ENCODE measurements around the gene STN1. TPM values are rescaled to one million over a fixed set of nuclear protein-coding genes. Genes with fewer than 3 reads are reported as not detected.

Gene STN1
- total and polyA plus RNA-seq, 5 donors from 2014 or later, result 44.1 to 122 (median 106) TPM

- Histone ChIP-seq H3K36me3 (ENCODE audit: control insufficient read depth, insufficient read depth, low read length) (no peaks in the 10 kb centered on the region), H3K4me1 (ENCODE audit: control insufficient read depth, insufficient read depth, low read length, poor library complexity, severe bottlenecking) (peaks cover 11% of the 10 kb centered on the region), H3K27ac (ENCODE audit: insufficient read depth, low read length, poor library complexity, severe bottlenecking) (no peak overlapping the region), H3K27me3 (ENCODE audit: control insufficient read depth, insufficient read depth, low read length) (no peaks in the 10 kb centered on the region), H3K9me3 (ENCODE audit: control insufficient read depth in 2 of 2, low read length in 2 of 2) (no peaks in the 10 kb centered on the region), H3K4me3 (ENCODE audit: low read depth, low read length) (no peak overlapping the region)
- Mint-ChIP-seq H3K27ac (peak overlapping the region in 2 of 3 donors; percentile 29 to 37), H3K27me3 (peaks cover 29% of the 10 kb centered on the region), H3K4me3 (peak overlapping the region in 1 of 4 donors; percentile 29), H3K9me3 (peaks cover 0 to 3% (median 0%) of the 10 kb centered on the region in 7 donors), H3K36me3 (peaks cover 6% of the 10 kb centered on the region), H3K4me1 (peaks cover 0 to 23% (median 11%) of the 10 kb centered on the region in 4 donors)
- ATAC-seq (ENCODE audit: low read depth in 2 of 2) (peak; percentile 51 to 54), DNase-seq (peak; percentile 37 to 72 (median 60))
Measured at GRCh38 chr10:103859161-103860086, 58.6 kb downstream of the STN1 start.

GRCh38 chr10:103858360-103858759 is 59.6 kb downstream of the STN1 start:
- no peak for ATAC-seq (ENCODE audit: low read depth in 2 of 2)
- no peaks in the 10 kb centered on the region for H3K36me3 ChIP-seq (ENCODE audit: control insufficient read depth, insufficient read depth, low read length)

DNA sequence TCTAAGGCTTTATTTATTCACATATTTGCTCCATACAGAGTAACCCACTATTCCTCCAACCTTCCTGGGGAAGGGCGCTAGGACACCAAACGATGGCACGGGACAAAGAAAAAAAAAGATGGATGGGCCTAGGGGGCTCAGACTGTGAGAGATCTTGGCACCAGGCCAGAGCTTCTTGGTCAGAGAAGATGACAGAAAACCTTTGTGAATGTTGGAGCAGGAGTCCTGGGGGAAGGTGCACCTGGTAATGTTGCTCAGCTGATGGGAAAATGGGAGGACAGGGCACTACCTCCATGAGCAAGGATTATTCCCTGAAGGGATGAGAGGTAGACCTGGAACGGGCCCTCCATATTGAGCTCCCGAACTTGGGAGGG is 61.2 kb downstream of the STN1 start:
- Mint-ChIP-seq H3K4me1 (peaks cover 0 to 38% (median 21%) of the 10 kb centered on the region in 4 donors), H3K27ac (no peak overlapping the region), H3K27me3 (peaks cover 42% of the 10 kb centered on the region), H3K4me3 (peak overlapping the region in 3 of 4 donors; percentile 70 to 86 (median 77)), H3K9me3 (peaks cover 0 to 3% (median 0%) of the 10 kb centered on the region in 7 donors), H3K36me3 (peaks cover 3% of the 10 kb centered on the region)
- DNase-seq (no peak), ATAC-seq (ENCODE audit: low read depth in 2 of 2) (no peak)
- peaks cover 4% of the 10 kb centered on the region for H3K27me3 ChIP-seq (ENCODE audit: control insufficient read depth, insufficient read depth, low read length)
- H3K4me3 ChIP-seq (ENCODE audit: low read depth, low read length), result no peak overlapping the region
- H3K36me3 ChIP-seq (ENCODE audit: control insufficient read depth, insufficient read depth, low read length), result no peaks in the 10 kb centered on the region
- peaks cover 18% of the 10 kb centered on the region for H3K4me1 ChIP-seq (ENCODE audit: control insufficient read depth, insufficient read depth, low read length, poor library complexity, severe bottlenecking)
- H3K27ac ChIP-seq (ENCODE audit: insufficient read depth, low read length, poor library complexity, severe bottlenecking), result no peak overlapping the region
- no peaks in the 10 kb centered on the region for H3K9me3 ChIP-seq (ENCODE audit: control insufficient read depth in 2 of 2, low read length in 2 of 2)

More at GRCh38 chr10:103858360-103858759, 59.6 kb downstream of the STN1 start:
- Histone ChIP-seq H3K27me3 (ENCODE audit: control insufficient read depth, insufficient read depth, low read length) (peaks cover 4% of the 10 kb centered on the region), H3K9me3 (ENCODE audit: control insufficient read depth in 2 of 2, low read length in 2 of 2) (no peaks in the 10 kb centered on the region), H3K4me3 (ENCODE audit: low read depth, low read length) (no peak overlapping the region), H3K4me1 (ENCODE audit: control insufficient read depth, insufficient read depth, low read length, poor library complexity, severe bottlenecking) (peaks cover 18% of the 10 kb centered on the region), H3K27ac (ENCODE audit: insufficient read depth, low read length, poor library complexity, severe bottlenecking) (no peak overlapping the region)
- DNase-seq, result no peak
- no peak overlapping the region for H3K27ac Mint-ChIP-seq
- no peaks in the 10 kb centered on the region for H3K36me3 Mint-ChIP-seq
- H3K9me3 Mint-ChIP-seq, result peaks cover 0 to 3% (median 0%) of the 10 kb centered on the region in 7 donors
- H3K27me3 Mint-ChIP-seq, result peaks cover 35% of the 10 kb centered on the region
- H3K4me1 Mint-ChIP-seq, result peaks cover 0 to 34% (median 19%) of the 10 kb centered on the region in 4 donors
- no peak overlapping the region for H3K4me3 Mint-ChIP-seq

- H3K36me3 ChIP-seq (ENCODE audit: control insufficient read depth, insufficient read depth, low read length), result no peaks in the 10 kb centered on the region
- Mint-ChIP-seq H3K4me1 (peaks cover 0 to 38% (median 21%) of the 10 kb centered on the region in 4 donors), H3K4me3 (peak overlapping the region; percentile 61 to 77 (median 73)), H3K36me3 (peaks cover 3% of the 10 kb centered on the region), H3K27ac (peak overlapping the region in 1 of 3 donors; percentile 89), H3K9me3 (peaks cover 0 to 3% (median 0%) of the 10 kb centered on the region in 7 donors), H3K27me3 (peaks cover 42% of the 10 kb centered on the region)
- H3K4me1 ChIP-seq (ENCODE audit: control insufficient read depth, insufficient read depth, low read length, poor library complexity, severe bottlenecking), result peaks cover 18% of the 10 kb centered on the region
- H3K27ac ChIP-seq (ENCODE audit: insufficient read depth, low read length, poor library complexity, severe bottlenecking), result no peak overlapping the region
- ATAC-seq (ENCODE audit: low read depth in 2 of 2) (no peak), DNase-seq (no peak)
- peaks cover 4% of the 10 kb centered on the region for H3K27me3 ChIP-seq (ENCODE audit: control insufficient read depth, insufficient read depth, low read length)
- H3K4me3 ChIP-seq (ENCODE audit: low read depth, low read length), result no peak overlapping the region
- H3K9me3 ChIP-seq (ENCODE audit: control insufficient read depth in 2 of 2, low read length in 2 of 2), result no peaks in the 10 kb centered on the region
Measured at GRCh38 chr10:103855852-103856796, 61.9 kb downstream of the STN1 start.

- peaks cover 0 to 38% (median 21%) of the 10 kb centered on the region in 4 donors for H3K4me1 Mint-ChIP-seq
- H3K9me3 ChIP-seq (ENCODE audit: control insufficient read depth in 2 of 2, low read length in 2 of 2), result no peaks in the 10 kb centered on the region
- peaks cover 18% of the 10 kb centered on the region for H3K4me1 ChIP-seq (ENCODE audit: control insufficient read depth, insufficient read depth, low read length, poor library complexity, severe bottlenecking)
- peaks cover 0 to 3% (median 0%) of the 10 kb centered on the region in 7 donors for H3K9me3 Mint-ChIP-seq
- H3K27ac ChIP-seq (ENCODE audit: insufficient read depth, low read length, poor library complexity, severe bottlenecking), result no peak within 1 kb of the TSS
- peak within 1 kb of the TSS; percentile 65 for H3K4me3 ChIP-seq (ENCODE audit: low read depth, low read length)
- peak; percentile 11 to 35 (median 17) for DNase-seq
- no peaks in the 10 kb centered on the region for H3K36me3 ChIP-seq (ENCODE audit: control insufficient read depth, insufficient read depth, low read length)
- peaks cover 3% of the 10 kb centered on the region for H3K36me3 Mint-ChIP-seq
- H3K4me3 Mint-ChIP-seq, result peak within 1 kb of the TSS; percentile 88 to 94 (median 90)
- peak; percentile 17 to 27 for ATAC-seq (ENCODE audit: low read depth in 2 of 2)
- H3K27me3 Mint-ChIP-seq, result peaks cover 42% of the 10 kb centered on the region
- peaks cover 4% of the 10 kb centered on the region for H3K27me3 ChIP-seq (ENCODE audit: control insufficient read depth, insufficient read depth, low read length)
- peak within 1 kb of the TSS; percentile 86 to 93 (median 89) for H3K27ac Mint-ChIP-seq
Measured at GRCh38 chr10:103855424-103855823, 62.6 kb downstream of the STN1 start, which contains the start of gene SH3PXD2A. Gene SH3PXD2A, minus strand, starts transcription at chr10:103855576. Its CDS starts 310 bp downstream, at chr10:103855266.

- peak overlapping the region; percentile 79 to 93 (median 86) for H3K27ac Mint-ChIP-seq
- H3K27me3 Mint-ChIP-seq, result peaks cover 42% of the 10 kb centered on the region
- H3K36me3 ChIP-seq (ENCODE audit: control insufficient read depth, insufficient read depth, low read length), result no peaks in the 10 kb centered on the region
- H3K27ac ChIP-seq (ENCODE audit: insufficient read depth, low read length, poor library complexity, severe bottlenecking), result no peak overlapping the region
- DNase-seq (peak in 2 of 3 donors; percentile 10 to 24), ATAC-seq (ENCODE audit: low read depth in 2 of 2) (peak; percentile 13 to 26)
- H3K4me1 Mint-ChIP-seq, result peaks cover 0 to 38% (median 21%) of the 10 kb centered on the region in 4 donors
- peaks cover 0 to 3% (median 0%) of the 10 kb centered on the region in 7 donors for H3K9me3 Mint-ChIP-seq
- H3K27me3 ChIP-seq (ENCODE audit: control insufficient read depth, insufficient read depth, low read length), result peaks cover 4% of the 10 kb centered on the region
- H3K4me3 ChIP-seq (ENCODE audit: low read depth, low read length), result peak overlapping the region; percentile 65
- no peaks in the 10 kb centered on the region for H3K9me3 ChIP-seq (ENCODE audit: control insufficient read depth in 2 of 2, low read length in 2 of 2)
- peaks cover 18% of the 10 kb centered on the region for H3K4me1 ChIP-seq (ENCODE audit: control insufficient read depth, insufficient read depth, low read length, poor library complexity, severe bottlenecking)
- H3K4me3 Mint-ChIP-seq, result peak overlapping the region; percentile 88 to 94 (median 90)
- peaks cover 3% of the 10 kb centered on the region for H3K36me3 Mint-ChIP-seq
Measured at GRCh38 chr10:103854686-103855391, 63.1 kb downstream of the STN1 start.
